ENCODE measurements around the gene PFKFB3.
"Not testable (repeated sequence)": the region's sequence is repeated elsewhere in the genome, so short reads cannot be mapped to it uniquely, and the experiment has no call there.

The PFKFB3 gene

DNA sequence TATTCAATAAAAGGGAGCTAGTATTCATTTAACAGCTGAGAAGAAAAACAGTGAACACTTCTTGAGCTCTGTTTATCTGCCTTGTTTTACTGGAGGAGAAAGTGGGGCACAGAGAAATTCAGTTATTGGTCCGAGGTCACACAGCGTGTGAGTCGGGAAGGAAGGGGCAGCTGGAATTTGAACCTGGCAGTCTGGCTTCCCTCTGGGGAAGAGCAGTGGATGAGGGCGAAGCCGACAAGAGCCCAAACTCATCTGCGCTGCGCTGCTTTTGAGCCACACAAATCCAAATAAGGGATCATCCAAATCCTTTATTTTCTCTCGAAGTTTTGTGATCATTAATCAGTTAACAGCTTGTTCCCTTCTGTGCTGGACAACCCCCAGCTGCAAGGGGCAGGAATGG lies 23.7 kb upstream of the PFKFB3 start:
- DNase-seq = no peak

DNA sequence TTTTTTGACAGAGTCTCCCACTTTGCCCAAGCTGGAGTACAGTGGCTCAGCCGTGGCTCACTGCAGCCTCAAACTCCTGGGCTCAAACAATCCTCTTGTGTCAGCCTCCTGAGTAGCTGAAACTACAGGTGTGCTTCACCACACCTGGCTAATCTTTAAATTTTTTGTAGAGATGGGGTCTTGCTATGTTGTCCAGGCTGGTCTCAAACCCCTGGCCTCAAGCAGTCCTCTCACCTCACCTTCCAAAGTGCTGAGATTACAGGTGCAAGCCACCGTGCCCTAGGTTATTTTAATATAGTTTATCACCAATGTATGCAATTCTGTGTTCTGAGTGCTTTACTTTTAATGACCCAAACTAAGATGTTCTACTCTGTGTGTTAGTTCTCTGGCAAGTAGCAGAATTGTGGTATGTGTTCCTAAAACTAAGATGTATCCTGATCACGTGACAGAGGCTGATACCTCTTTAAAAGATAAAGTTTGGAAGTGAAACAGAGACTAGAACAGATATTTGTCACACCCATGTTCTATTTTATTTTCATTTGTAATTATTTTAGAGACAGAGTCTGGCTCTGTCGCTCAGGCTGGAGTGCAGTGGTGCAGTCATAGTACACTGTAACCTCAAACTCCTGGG lies 22.1 kb upstream of the PFKFB3 start:
- no peak for DNase-seq

DNA sequence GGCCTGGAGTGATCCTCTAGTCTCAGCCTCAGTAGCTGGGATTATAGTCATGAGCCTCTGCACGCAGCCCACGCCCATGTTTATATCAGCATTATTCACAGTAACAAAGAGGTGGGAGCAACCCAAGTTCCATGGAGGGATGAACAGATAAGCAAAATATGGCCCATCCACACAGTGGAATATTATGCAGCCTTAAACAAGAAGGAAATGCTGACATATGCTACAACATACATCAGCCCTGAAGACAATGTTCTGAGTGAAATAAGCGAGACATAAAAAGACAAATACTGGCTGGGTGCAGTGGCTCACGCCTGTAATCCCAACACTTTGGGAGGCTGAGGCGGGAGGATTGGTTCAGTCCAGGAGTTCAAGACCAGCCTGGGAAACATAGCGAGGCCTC lies 21.5 kb upstream of the PFKFB3 start:
- DNase-seq = no peak

DNA sequence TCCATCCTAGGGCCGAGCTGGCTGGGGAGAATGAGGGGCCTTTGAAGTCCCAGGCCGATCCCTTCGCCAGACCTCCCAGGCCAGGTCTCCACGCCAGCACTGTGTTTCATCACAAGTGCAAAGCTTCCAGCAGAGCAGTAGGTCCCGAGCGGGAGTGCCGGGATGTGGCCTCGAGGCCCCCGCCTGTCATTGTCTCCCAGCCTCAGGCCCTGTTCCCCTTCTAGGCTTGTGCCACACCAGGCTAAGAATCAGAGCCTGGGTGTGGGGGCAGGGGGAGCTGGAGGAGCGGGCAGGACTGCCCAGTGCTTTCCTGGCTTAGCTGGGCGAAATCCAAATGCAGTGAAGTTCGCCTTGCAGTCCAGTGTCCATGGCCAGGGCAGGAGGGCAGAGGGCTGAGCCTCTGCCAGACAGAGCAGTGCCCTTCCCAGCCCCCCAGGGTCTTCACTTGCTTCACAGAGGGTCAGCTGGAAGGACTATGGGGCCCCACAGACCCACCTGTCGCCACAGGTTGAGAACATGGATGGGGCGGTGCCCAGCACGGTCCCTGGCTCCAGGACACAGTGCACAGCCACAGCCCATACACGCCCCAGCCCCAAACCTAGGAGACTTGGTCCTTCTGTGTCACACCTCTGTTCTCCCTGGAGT lies 20.2 kb upstream of the PFKFB3 start:
- no peak for DNase-seq

DNA sequence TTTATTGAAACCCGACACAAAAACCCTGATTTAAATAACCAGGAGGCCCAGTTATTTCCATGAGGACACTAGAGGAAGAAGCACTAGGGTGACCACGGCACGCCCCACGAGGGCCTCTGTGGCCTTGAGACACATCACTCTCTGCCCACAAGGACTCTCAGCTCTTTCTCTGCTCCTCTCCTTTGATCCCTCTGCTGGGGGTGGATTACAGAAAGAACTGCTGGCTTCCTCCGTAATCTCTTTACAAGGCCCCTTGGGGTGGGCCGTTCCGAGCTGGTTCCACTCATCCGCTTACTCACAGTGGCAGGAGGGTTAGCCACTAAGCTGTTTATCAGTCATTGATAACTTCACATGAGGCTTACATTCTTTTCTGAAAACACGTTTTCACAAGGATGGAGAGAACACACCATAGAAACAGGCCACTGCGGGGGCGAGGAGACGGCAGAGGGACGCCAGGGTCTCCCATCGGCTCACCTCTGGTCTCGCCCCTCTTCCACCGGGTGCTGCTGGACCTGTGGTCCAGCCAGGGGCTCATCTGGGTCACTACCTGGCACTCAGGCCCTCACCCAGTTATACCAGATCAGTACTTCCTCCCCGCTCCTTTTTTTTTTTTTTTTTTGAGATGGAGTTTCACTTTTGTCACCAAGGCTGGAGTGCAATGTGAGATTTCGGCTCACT lies 17.6 kb upstream of the PFKFB3 start:
- DNase-seq = no peak

DNA sequence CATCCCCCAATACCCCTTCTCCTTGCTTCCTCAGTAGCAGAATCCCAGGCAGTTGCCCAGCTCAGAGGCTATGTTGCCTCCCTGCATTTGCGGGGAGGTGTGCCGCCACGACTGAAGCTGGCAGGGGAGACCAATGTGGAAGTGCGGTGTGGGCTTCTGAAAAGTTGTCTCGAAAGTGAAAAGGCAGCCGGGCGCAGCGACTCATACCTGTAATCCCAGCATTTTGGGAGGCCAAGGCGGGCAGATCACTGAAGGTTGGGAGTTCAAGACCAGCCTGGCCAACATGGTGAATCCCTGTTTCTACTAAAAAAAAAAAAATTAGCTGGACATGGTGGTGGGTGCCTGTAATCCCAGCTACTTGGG lies 15.9 kb upstream of the PFKFB3 start:
- DNase-seq = no peak

DNA sequence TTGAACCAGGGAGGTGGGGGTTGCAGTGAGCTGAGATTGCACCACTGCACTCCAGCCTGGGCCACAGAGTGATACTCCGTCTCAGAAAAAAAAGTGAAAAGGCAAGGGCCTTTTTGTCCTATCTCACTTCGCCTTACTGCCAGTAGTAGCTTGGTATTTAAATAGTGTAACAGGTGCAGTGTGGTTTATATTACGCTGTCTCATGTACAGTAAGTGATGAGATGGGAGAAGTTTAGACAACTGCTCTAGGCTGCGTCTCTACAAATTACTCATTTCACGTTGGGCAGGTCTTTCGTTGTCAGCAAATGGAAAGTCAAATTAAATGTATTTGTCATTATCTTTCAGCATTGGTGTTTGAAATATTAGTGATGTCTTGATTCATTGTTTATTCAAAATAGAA lies 15.5 kb upstream of the PFKFB3 start:
- DNase-seq = no peak

DNA sequence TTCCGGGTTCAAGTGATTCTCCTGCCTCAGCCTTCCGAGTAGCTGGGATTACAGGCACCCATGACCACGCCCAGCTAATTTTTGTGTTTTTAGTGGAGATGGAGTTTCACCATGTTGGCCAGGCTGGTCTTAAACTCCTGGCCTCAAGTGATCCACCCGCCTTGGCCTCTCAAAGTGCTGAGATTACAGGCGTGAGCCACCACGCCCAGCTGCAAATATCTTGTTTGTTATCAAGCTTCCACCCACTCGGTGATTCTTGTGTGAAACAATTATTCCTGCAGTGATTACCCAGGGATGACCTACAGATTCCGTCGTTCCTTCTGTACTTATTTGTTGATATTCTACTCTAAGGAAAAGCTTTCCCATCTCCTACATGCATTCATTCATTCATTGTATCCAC lies 12.7 kb upstream of the PFKFB3 start:
- not testable (repeated sequence) for DNase-seq

DNA sequence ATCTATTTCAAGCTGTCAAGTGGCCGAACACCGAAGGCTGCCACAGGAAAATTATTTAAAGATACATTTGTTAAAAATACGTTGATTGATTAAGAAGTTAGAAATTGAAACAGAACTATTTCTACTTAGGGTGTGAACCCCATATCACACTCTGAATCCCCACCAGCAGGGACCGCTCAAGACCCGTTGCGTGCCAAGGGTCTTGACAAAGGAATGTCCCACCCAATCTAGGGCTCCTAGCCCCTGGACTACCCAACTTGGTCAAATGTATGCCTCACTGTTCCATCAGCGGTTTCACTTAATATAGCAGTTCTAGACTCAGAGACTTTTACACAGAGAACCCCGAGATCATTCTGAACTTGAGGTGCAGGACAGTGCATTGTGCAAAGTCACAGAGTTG lies 11.6 kb upstream of the PFKFB3 start:
- no peak for DNase-seq

DNA sequence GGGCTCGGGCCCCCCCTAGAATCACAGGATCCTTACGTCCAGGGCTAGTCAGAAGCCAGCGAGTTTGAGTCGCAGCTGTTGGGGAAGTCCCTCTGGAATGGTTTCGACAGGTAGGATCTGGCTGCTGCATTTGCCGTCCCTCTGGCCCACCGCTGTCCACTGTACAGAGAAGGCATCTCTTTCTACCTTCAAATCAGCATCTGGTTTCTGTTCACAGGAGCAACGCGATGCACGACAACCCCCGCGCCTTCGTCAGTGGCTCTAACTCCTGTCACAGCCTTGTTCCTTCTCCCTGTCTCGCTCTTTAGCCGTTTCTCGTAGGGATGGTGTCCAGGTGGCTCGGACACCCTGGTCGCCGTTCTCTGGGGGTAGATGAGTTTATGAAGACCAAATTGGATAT lies 11.2 kb upstream of the PFKFB3 start:
- DNase-seq = no peak

DNA sequence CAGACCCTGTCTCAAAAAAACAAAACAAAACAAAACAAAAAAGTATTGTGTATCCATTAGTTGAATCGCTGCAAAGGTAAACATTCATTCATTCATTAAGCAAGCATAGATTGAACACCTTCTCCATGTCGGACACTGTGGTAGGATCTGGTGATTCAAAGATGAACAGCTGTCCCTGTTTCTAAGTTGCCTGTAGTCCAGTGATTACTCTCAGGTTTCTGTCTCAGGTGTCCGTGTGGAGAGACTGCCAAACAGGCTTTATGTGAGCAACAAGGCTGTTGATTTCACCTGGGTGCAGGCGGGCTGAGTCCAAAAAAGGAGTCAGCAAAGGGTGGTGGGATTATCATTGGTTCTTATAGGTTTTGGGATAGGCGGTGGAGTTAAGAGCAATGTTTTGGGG lies 9.4 kb upstream of the PFKFB3 start:
- not testable (repeated sequence) for DNase-seq

DNA sequence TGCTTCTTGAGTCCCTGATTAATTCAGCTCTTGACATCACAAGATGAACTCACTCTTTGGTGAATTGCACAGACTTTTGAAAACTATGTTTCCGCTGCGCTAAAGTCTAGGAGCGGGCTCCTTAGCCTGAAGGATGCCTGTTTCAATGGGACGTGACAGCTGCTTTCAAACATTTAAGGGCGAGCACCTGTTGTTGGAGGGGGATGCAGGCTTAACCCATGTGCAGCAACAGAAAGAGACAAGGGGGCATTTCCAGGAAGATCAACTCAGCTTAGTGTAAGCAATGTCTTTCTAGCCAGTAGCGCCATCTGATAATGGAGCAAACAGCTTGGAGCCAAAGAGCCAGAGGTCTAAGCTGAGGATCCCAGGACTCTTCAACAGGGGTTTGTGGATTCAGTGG lies 8.4 kb upstream of the PFKFB3 start:
- DNase-seq = no peak

DNA sequence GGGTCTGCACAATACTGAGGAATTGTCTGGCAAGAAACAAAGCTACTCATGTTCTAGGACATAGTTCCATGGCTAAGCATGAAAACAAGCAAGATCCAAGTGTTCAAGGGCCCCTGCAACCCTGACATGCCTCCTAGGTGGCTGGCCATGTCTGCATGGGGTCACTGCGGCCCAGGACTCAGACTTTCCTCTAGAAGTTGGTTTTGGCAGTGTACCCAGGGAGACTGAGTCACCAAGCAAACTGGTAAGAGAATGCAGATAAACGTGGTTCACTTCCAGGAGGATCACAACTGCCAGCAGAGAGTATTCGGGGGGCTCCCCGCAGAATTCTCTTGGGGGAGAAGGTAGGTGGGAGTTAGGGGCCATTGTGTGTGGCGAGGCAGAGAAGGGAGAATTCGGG lies 7.4 kb upstream of the PFKFB3 start:
- DNase-seq = no peak

DNA sequence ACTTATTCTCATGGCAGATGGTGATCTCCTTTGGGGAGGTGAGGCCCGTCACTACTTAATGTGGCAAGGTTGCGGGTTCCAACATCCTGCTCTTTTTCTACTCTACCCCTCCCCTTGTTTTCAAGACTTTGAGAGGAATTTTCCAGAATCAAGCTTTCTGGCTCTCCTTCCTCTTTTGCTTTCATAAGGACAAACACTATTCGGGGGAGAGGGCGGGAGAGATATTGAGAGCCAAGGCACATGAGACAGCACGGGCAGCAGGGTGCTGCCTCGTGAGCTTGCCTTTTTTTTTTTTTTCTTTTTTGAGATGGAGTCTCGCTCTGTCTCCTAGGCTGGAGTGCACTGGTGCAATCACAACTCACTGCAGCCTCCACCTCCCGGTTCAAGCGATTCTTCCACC lies 6.9 kb upstream of the PFKFB3 start:
- no peak for DNase-seq

DNA sequence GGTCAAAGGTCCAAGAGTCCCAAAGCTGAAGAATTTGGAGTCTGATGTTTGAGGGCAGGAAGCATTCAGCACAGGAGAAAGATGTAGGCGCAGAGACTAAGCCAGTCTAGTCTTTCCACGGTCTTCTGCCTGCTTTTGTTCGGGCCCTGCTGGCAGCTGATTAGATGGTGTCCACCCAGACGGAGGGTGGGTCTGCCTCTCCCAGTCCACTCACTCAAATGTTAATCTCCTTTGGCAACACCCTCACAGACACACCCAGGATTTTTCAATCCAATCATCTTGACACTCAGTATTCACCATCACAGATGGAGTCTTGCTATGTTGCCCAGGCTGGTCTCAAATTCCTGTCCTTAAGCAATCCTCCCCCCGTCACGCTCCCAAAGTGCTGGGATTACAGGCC lies 6.2 kb upstream of the PFKFB3 start:
- DNase-seq = not testable (repeated sequence)

DNA sequence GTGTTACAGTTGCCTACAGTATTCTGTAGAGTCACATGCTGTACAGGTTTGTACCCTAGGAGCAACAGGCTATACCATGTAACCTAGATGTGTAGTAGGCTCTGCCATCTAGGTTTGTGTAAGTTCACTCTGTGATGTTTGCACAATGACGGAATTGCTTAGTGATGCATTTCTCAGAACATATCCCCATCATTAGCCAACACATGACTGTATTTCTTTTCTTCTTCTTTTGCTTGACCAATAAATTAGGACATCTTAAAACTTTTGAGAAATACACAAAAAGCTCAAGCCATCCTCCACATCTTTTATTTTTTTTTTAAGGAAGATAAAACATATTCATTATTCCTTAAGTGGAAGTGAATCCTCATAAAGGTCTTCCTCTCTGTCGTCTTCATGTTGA lies 5.4 kb upstream of the PFKFB3 start:
- peak in 1 of 2 experiments; percentile 27 for DNase-seq

DNA sequence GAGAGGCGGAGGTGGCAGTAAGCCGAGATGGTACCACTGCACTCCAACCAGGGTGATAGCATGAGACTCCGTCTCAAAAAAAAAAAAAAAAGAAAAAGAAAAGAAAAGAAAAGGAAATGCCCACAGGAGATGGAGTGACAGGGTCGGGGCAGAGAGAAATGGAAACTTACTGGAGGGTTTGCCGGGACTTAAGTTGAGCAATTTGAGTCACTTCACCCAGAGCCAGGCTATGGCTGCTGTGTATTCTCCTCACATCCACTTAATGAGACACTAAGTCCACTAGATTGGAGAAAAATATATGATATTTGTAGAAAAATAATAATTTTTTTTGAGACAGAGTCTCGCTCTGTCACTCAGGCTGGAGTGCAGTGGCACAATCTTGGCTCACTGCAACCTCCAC lies 4.6 kb upstream of the PFKFB3 start:
- no peak for DNase-seq

DNA sequence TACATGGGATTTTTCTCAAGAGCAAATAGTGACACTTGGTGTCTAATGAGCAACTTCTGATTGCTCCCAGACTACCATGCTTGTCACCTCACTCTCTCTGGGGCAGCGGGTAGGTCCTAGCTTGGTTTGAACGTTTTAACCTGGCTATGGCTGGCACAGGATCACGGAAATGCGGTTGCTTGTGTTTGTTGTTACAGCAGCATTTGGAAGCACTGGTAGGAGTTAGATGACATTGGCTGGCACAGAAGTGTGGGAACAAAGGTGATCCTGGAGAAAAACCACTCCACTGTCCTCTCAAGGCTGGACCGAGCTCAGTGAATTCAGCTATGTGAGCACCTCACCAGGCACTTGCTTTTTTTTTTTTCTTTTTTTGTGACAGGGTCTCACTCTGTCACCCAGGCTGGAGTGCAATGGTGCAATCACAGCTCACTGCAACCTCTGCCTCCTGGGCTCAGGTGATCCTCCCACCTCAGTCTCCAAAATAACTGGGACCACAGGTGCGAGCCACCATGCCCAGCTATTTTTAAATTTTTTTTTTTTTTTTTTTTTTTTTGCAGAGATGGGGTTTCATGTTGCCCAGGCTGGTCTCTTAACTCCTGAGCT lies 3.5 kb upstream of the PFKFB3 start:
- no peak for DNase-seq

DNA sequence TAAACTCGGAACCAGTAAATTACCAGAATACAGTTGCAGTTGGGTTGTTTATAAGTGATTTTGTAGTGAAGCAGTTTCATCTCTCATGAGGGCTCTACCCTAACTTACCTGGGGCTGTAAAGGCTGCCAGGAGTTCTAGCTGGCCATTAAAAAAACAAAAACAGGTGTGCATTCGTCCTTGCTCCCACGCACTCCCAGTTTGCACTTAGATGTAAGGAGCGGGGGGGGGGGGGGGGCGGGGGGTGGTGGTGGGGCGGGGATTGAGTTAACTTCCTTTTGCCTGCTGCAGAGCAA lies 2.3 kb upstream of the PFKFB3 start:
- DNase-seq = no peak

DNA sequence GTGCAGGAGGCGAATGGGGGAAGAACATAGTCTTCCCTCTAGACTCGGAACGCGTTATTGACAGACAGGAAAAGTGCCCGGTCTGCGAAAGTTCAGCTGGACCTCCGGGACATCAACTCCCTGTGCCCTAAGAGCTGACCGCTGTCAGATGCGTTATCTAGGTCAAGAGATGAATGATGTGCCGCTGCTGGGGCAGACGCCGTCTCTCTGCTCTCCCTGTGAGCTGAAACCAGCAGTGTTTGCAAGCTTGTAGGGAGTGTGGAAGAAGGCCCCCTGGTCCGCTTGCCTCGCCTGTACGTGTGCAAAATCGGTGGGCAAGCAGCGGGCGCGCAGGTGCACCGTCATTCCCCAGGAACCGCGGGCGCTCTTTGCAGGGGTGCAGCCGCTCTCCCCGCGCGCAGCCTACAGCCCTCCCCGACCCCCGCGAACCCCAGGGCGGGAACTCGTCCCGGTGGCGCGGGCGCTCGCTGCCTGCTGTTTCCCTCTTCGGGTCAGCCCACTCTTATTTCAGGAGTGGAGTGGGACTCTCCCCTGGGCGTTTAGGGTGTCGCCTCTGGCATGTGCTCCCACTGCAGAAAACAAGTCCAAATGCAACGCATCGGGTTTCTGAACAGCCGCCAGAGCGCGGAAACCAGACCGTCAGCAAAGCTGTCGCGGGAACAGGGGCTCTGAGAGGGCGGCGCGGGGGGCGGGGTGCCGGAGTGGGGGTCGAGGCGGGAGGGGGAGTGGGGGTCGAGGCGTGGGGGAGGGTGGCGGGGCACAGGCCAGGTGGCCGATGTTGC lies 1.8 kb upstream of the PFKFB3 start:
- peak in 1 of 2 experiments; percentile 31 for DNase-seq

DNA sequence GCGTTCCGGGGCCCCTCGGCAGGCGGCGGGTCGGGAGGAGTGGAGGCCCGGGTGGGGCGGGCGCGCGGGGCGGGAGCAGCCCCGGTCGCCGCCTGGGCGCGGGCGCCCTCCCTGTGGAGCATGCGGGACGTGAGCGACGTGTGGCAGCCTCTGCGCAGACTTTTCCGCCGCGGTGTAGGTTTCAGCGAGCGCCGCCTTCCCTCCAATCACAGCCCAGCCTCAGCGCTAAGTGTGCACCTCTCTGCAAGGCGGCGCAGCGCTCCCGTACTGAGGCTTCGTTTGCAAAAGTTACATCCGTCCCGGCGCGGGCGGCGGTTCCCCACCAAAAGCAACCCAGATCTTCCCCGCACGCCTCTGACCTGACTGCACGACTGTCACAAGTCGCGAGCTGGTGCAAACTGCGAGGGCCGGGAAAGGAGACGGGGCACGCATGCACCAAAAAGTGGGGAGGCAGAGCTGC lies 1.2 kb upstream of the PFKFB3 start:
- peak; percentile 13 to 14 for DNase-seq

DNA sequence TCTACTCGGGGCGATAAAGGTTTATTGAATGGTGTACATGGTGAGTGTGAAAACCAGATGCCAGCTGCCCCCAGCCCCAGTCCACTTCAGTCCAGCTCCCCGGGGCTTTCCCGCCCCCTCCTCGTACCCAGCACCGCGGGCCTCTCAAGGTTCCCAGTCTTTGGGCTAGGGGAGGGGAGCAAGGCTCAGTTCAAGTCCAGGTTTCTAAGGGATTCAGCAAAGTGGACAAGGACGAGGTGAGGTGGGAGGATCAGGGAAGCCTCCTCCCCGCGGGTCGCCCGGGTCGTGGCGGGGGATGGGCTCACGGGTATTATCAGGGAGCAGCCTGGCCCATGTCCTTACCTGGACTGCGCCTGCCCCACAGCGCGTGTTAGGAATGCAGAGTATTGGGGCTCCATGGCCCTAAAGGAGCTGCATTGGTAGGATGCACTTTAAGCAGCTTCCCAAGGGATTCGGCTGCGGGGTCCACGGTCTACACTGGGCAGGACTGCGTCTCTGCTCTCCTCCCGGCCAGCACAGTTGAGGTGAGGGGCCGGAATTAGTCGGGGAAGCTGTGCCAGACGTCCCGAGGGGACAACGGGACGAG lies 541 bp upstream of the PFKFB3 start:
- no peak for DNase-seq
